HCT116 (cell line): ENCODE measurements around the gene SPATA21. TPM values are rescaled to one million over a fixed set of nuclear protein-coding genes. Genes with fewer than 3 reads are reported as not detected.

Experiments
- ATAC-seq: fragments of 200-7000 bp; cut with Tn5 transposase; 2 replicates; pipeline ENCODE4 v1.9.1; 2020; ENCODE audit warnings: mild to moderate bottlenecking, moderate library complexity
- BruUV-seq: library from RNA; stranded (reverse); fragments of 400-500 nt; replicated peaks from 2 replicates; lab custom pipeline; 2021; lab: Mats Ljungman, UMichigan
- CTCF ChIA-PET: fragments of 300-600 bp; sonication (Branson Sonifier 250); formaldehyde crosslinking; loops from one replicate; lab custom pipeline; 2021; ENCODE audit warnings: antibody characterized with exemption; lab: Charles Lee
- POLR2A ChIA-PET: fragments of 300-600, 350-600 bp; sonication (Branson Sonifier 250); formaldehyde crosslinking; loops from one replicate; lab custom pipeline; 2021; ENCODE audit warnings: antibody characterized with exemption; lab: Charles Lee
- RAD21 ChIA-PET, 2 experiments: fragments of 300-600 bp; sonication (Branson Sonifier 250); formaldehyde crosslinking; loops; one replicate each; lab custom pipeline; 2023; ENCODE audit warnings: low total read pairs in 2 of 2; ENCODE audit not compliant: uncharacterized antibody in 2 of 2, unreplicated experiment in 2 of 2, low non-redundant PET in 1 of 2; lab: Charles Lee
- DNase-seq: peaks from one replicate; pipeline ENCODE4 v3.0.0-alpha.2; 2010; ENCODE audit warnings: low read depth, low spot score
- H2AFZ ChIP-seq: fragments of 200-600 bp; shearing (Covaris generic), sonication (generic); 2 replicates; pipeline ENCODE4 v1.6.1; 2017; ENCODE audit warnings: low read depth, mixed run types, mixed read lengths, antibody characterized with exemption, low read length; ENCODE audit not compliant: poor library complexity, severe bottlenecking
- H3K27ac ChIP-seq: 2 replicates; pipeline ENCODE4 v1.5.1; 2012; ENCODE audit warnings: low read depth, low read length
- H3K27me3 ChIP-seq: fragments of 200-600 bp; sonication (generic); 2 replicates; pipeline ENCODE4 v1.6.1; 2016; ENCODE audit warnings: mixed run types, low read length, mixed read lengths; ENCODE audit not compliant: insufficient read depth
- H3K36me3 ChIP-seq, 2 experiments: fragments of 200-500 bp in 1 of 2; fragments of 200-600 bp in 1 of 2; sonication (Bioruptor generic) in 1 of 2; sonication (generic) in 1 of 2; 2 replicates each; pipeline versions ENCODE4 v1.5.1 to v1.6.1; 2014 to 2016; ENCODE audit warnings: low read length in 2 of 2, inconsistent platforms in 1 of 2, mixed read lengths in 1 of 2, mixed run types in 1 of 2; ENCODE audit not compliant: insufficient read depth in 2 of 2, control insufficient read depth in 1 of 2
- H3K4me1 ChIP-seq, 2 experiments: fragments of 200-600 bp in 1 of 2; sonication (generic) in 1 of 2; 2 replicates each; pipeline versions ENCODE4 v1.5.1 to v1.6.1; 2012 to 2017; ENCODE audit warnings: low read length in 2 of 2, inconsistent platforms in 1 of 2, mild to moderate bottlenecking in 1 of 2, mixed read lengths in 1 of 2, mixed run types in 1 of 2, moderate library complexity in 1 of 2; ENCODE audit not compliant: insufficient read depth in 2 of 2, control insufficient read depth in 1 of 2
- H3K4me2 ChIP-seq: fragments of 200-600 bp; sonication (generic); 2 replicates; pipeline ENCODE4 v1.6.1; 2017; ENCODE audit warnings: mixed run types, low read length, mixed read lengths
- H3K4me3 ChIP-seq, 2 experiments: fragments of 200-600 bp in 1 of 2; sonication (generic) in 1 of 2; replicated peaks in 1 of 2; 2 replicates each; pipeline ENCODE4 v1.5.1; 2011 to 2016; ENCODE audit warnings: low read length in 2 of 2, control low read depth in 1 of 2, low read depth in 1 of 2, mild to moderate bottlenecking in 1 of 2, mixed read lengths in 1 of 2, mixed run types in 1 of 2
- H3K79me2 ChIP-seq: fragments of 200-600 bp; sonication (generic); 2 replicates; pipeline ENCODE4 v1.6.1; 2017; ENCODE audit warnings: mild to moderate bottlenecking, mixed run types, low read length, moderate library complexity, mixed read lengths; ENCODE audit not compliant: insufficient read depth
- H3K9ac ChIP-seq: fragments of 200-600 bp; sonication (generic); 2 replicates; pipeline ENCODE4 v1.6.1; 2016; ENCODE audit warnings: low read length, mixed read lengths
- H3K9me2 ChIP-seq: fragments of 200-600 bp; sonication (generic), shearing (Covaris generic); 2 replicates; pipeline ENCODE4 v1.6.1; 2017; ENCODE audit warnings: mixed run types, mild to moderate bottlenecking, moderate library complexity; ENCODE audit not compliant: insufficient read depth
- H3K9me3 ChIP-seq, 2 experiments: fragments of 200-500 bp in 1 of 2; fragments of 200-600 bp in 1 of 2; sonication (Bioruptor generic) in 1 of 2; sonication (generic) in 1 of 2; 2 replicates each; pipeline ENCODE4 v1.6.1; 2014 to 2017; ENCODE audit warnings: low read length in 2 of 2, mixed read lengths in 2 of 2, inconsistent platforms in 1 of 2, low read depth in 1 of 2, mild to moderate bottlenecking in 1 of 2, mixed run types in 1 of 2, moderate library complexity in 1 of 2; ENCODE audit not compliant: control insufficient read depth in 1 of 2, insufficient read depth in 1 of 2
- H4K20me1 ChIP-seq: fragments of 200-600 bp; sonication (generic), shearing (Covaris generic); 2 replicates; pipeline ENCODE4 v1.6.1; 2017; ENCODE audit warnings: mixed run types, mild to moderate bottlenecking, moderate library complexity; ENCODE audit not compliant: insufficient read depth
- CEBPB ChIP-seq: IDR thresholded peaks from 2 replicates; pipeline ENCODE4 v1.6.1; 2012; ENCODE audit warnings: low read depth
- CTCF ChIP-seq, 3 experiments: fragments of 200-600 bp in 1 of 3; sonication (generic) in 1 of 3; IDR thresholded peaks in 2 of 3; conservative IDR thresholded peaks in 1 of 3; 2 replicates each; pipeline ENCODE4 v1.5.1; 2012 to 2017; ENCODE audit warnings: low read depth in 2 of 3, low read length in 2 of 3, antibody characterized with exemption in 1 of 3, borderline replicate concordance in 1 of 3, control low read depth in 1 of 3, mild to moderate bottlenecking in 1 of 3, mixed read lengths in 1 of 3, mixed run types in 1 of 3, moderate library complexity in 1 of 3; ENCODE audit not compliant: insufficient read depth in 1 of 3
- REST ChIP-seq: IDR thresholded peaks from 2 replicates; pipeline ENCODE4 v1.6.1; 2012; ENCODE audit warnings: low read depth
- SIN3A ChIP-seq: IDR thresholded peaks from 2 replicates; pipeline ENCODE4 v1.6.1; 2012; ENCODE audit warnings: low read depth
- ZFX ChIP-seq: fragments of 450-650 bp; IDR thresholded peaks from 2 replicates; pipeline ENCODE4 v1.6.1; 2017
- intact Hi-C: fragments of 100-400 bp; cut with micrococcal nuclease; formaldehyde crosslinking; loops from 2 replicates; pipeline ENCODE4 v1.10.0; 2022
- total RNA-seq: library from RNA; stranded (reverse); gene quantifications from one replicate; pipeline ENCODE4 v1.2.1, GENCODE V29; 2021; ENCODE audit not compliant: unreplicated experiment

The SPATA21 gene
- total RNA-seq, 1 experiment from 2014 or later: not detected

GRCh38 chr1:16386454-16387113 lies 50.6 kb downstream of the SPATA21 start:
- TF ChIP-seq CEBPB (no peak), CTCF (IDR thresholded peaks at IDR 0.05 in 2 of 3, conservative IDR thresholded peaks at IDR 0.05 in 1 of 3; ENCODE audit: borderline replicate concordance in 1 of 3, insufficient read depth in 1 of 3, low read depth in 2 of 3, low read length in 2 of 3) (no peak), REST (no peak), ZFX (no peak), SIN3A (no peak)
- Histone ChIP-seq H3K4me2 (peak overlapping the region; percentile 46), H3K9me3 (no peaks in the 10 kb centered on the region), H3K27me3 (no peaks in the 10 kb centered on the region), H3K36me3 (peaks cover 0 to 3% of the 10 kb centered on the region in 2 experiments; a peak in 1 of 4 replicates), H3K9me2 (no peaks in the 10 kb centered on the region), H3K27ac (peak overlapping the region; percentile 30), H3K9ac (no peak overlapping the region), H3K4me3 (no peak overlapping the region), H2AFZ (no peak overlapping the region), H4K20me1 (peaks cover 30% of the 10 kb centered on the region), H3K4me1 (peaks cover 31 to 65% of the 10 kb centered on the region in 2 experiments), H3K79me2 (peaks cover 98% of the 10 kb centered on the region)
- ATAC-seq (peak; percentile 66), DNase-seq (no peak)
- CTCF ChIA-PET: no interaction called here
- RAD21 ChIA-PET: no interaction called here
- intact Hi-C loops: no loop called here
- BruUV-seq: no TSS peak
- POLR2A ChIA-PET: no interaction called here
